Fibroblast of mammary gland (primary cell): Measurements from ENCODE around the gene TDRD9.

Experiments used
- DNase-seq: peaks from one replicate; pipeline ENCODE4 v3.0.0-alpha.2; 2010; ENCODE audit warnings: low read depth
- H3K4me3 ChIP-seq: 2 replicates; pipeline ENCODE4 v1.5.1; 2011; ENCODE audit warnings: low read depth, mild to moderate bottlenecking, low read length, moderate library complexity; ENCODE audit not compliant: control insufficient read depth
- CTCF ChIP-seq: conservative IDR thresholded peaks from 2 replicates; pipeline ENCODE4 v1.5.1; 2011; ENCODE audit warnings: low read depth, low read length, inconsistent platforms; ENCODE audit not compliant: control insufficient read depth, insufficient read depth

Gene TDRD9

GRCh38 chr14:103892247-103892646 is 36.0 kb upstream of the TDRD9 start:
- no peak overlapping the region for H3K4me3 ChIP-seq
- TF ChIP-seq CTCF = no peak
- no peak for DNase-seq

GRCh38 chr14:103894034-103894722 is 34.1 kb upstream of the TDRD9 start:
- no peak overlapping the region for H3K4me3 ChIP-seq
- DNase-seq = no peak
- no peak for TF ChIP-seq CTCF

- no peak for DNase-seq
- no peak for TF ChIP-seq CTCF
- no peak overlapping the region for H3K4me3 ChIP-seq
Measured at GRCh38 chr14:103894723-103895059, 33.6 kb upstream of the TDRD9 start.

- H3K4me3 ChIP-seq = no peak overlapping the region
- TF ChIP-seq CTCF = no peak
- DNase-seq = no peak
Measured at GRCh38 chr14:103896578-103896977, 31.7 kb upstream of the TDRD9 start.

- no peak for DNase-seq
Measured at GRCh38 chr14:103897075-103897947, 30.9 kb upstream of the TDRD9 start.

GRCh38 chr14:103898204-103898603 is 30.1 kb upstream of the TDRD9 start:
- H3K4me3 ChIP-seq = no peak overlapping the region
- TF ChIP-seq CTCF = no peak
- no peak for DNase-seq

More at GRCh38 chr14:103897075-103897947, 30.9 kb upstream of the TDRD9 start:
- no peak for TF ChIP-seq CTCF
- H3K4me3 ChIP-seq = no peak overlapping the region
